Natural killer cell (primary cell): ENCODE measurements around the gene MACF1. TPM values are rescaled to one million over a fixed set of nuclear protein-coding genes. Genes with fewer than 3 reads are reported as not detected.
A peak's percentile ranks its signal among the peaks of the same experiment; 100 is the strongest.

Source experiments
- ATAC-seq, 3 donors: fragments of 150-1000 bp in 2 of 3; fragments of 200-7000 bp in 1 of 3; cut with Tn5 transposase; 1 replicate in 1 of 3; 2 replicates in 2 of 3; pipeline ENCODE4 v1.10.0; 2021; ENCODE audit warnings: mild to moderate bottlenecking in 2 of 3, moderate library complexity in 2 of 3
- DNase-seq, 2 donors: peaks; one replicate each; pipeline versions ENCODE4 v3.0.0 to v3.0.0-alpha.2; 2013 to 2021; ENCODE audit warnings: mixed read lengths in 1 of 2
- H3K27ac ChIP-seq: one replicate; pipeline ENCODE4 v1.5.1; 2013; ENCODE audit warnings: mild to moderate bottlenecking, low read length
- H3K27me3 ChIP-seq: one replicate; pipeline ENCODE4 v1.6.1; 2013; ENCODE audit warnings: low read length; ENCODE audit not compliant: control insufficient read depth, insufficient read depth
- H3K36me3 ChIP-seq: one replicate; pipeline ENCODE4 v1.6.1; 2013; ENCODE audit warnings: low read length; ENCODE audit not compliant: control insufficient read depth, insufficient read depth
- H3K4me1 ChIP-seq: one replicate; pipeline ENCODE4 v1.6.1; 2013; ENCODE audit warnings: low read length; ENCODE audit not compliant: control insufficient read depth, insufficient read depth
- H3K4me3 ChIP-seq: one replicate; pipeline ENCODE4 v1.5.1; 2013; ENCODE audit warnings: low read length
- H3K9me3 ChIP-seq: one replicate; pipeline ENCODE4 v1.6.1; 2013; ENCODE audit warnings: low read length; ENCODE audit not compliant: control insufficient read depth, insufficient read depth
- H3K27ac Mint-ChIP-seq, 2 donors: one replicate each; pipeline ENCODE4 v1.8.0; 2022; ENCODE audit warnings: mild to moderate bottlenecking in 2 of 2, mixed read lengths in 2 of 2, moderate library complexity in 1 of 2
- H3K27me3 Mint-ChIP-seq, 2 donors: one replicate each; pipeline ENCODE4 v1.8.0; 2022; ENCODE audit warnings: low read depth in 2 of 2, mixed read lengths in 2 of 2
- H3K36me3 Mint-ChIP-seq: one replicate; pipeline ENCODE4 v1.8.0; 2022; ENCODE audit warnings: mixed read lengths
- H3K4me1 Mint-ChIP-seq, 2 donors: one replicate each; pipeline ENCODE4 v1.8.0; 2022; ENCODE audit warnings: mixed read lengths in 2 of 2
- H3K4me3 Mint-ChIP-seq: one replicate; pipeline ENCODE4 v1.8.0; 2022; ENCODE audit warnings: mild to moderate bottlenecking, moderate library complexity, mixed read lengths
- H3K9me3 Mint-ChIP-seq, 2 donors: one replicate each; pipeline ENCODE4 v1.8.0; 2022; ENCODE audit warnings: mixed read lengths in 2 of 2
- CTCF ChIP-seq: fragments of 200-600 bp; IDR thresholded peaks from one replicate; pipeline ENCODE4 v1.8.0; 2022; ENCODE audit warnings: antibody characterized with exemption
- WGBS: methylation state at CpG from one replicate; pipeline ENCODE4 v1.1.7; 2013; ENCODE audit warnings: missing lambda C conversion rate; ENCODE audit not compliant: insufficient coverage; 5-methylcytosine and 5-hydroxymethylcytosine counted together
- intact Hi-C: fragments of 100-400 bp; cut with micrococcal nuclease; formaldehyde crosslinking; loops from one replicate; pipeline ENCODE4 v1.14.2; 2022
- total RNA-seq, 4 donors: library from RNA; stranded (reverse); fragments of 120-200 nt in 1 of 4; gene quantifications; one replicate each; pipeline versions ENCODE4 v1.2.3 to v1.2.4, GENCODE V29; 2013 to 2022

Gene MACF1
- total RNA-seq, 3 donors from 2014 or later (not counting 1 experiment from before 2014, with no cell fraction given): 752 to 811 (median 752) TPM

DNA sequence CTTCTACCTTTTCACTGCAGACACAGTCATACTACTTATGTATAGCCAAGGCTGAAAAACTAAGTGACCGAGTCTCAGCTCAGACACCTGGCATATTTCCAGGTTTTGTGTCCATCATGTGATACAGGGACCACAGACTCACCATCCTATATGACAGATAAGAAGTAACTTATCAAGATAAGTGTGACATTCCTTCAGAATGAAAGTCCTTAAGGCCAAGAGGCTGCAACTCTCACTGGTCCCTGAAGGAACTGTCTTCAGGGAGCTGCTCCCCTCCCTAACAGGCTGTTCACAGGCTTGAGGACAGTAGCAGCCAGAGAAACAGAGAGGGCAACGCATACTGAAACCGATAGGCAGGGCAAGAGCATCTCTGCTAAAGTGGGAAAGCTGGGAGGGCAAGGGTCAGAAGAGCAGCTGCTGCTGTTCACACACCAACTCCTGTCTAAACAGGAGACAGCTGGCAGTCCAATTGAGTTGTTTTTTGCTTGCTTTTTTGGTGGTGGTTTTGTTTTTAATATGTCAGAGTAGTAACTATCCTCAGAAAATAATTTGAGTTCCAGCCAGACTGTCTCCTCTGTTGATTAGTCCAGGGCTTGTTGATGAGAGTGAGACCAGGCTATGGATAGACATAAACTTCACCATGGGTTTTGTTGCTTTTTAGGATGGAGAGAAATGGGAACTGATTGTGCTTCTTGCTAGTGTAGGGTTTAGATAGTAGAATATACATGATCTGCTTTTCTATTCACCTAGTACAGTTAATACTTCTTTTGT is 67.7 kb downstream of the MACF1 start:
- H3K36me3 ChIP-seq: peaks cover 15% of the 10 kb centered on the region
- H3K27me3 ChIP-seq: no peaks in the 10 kb centered on the region
- ATAC-seq (peak; percentile 41 to 58 (median 51)), DNase-seq (no peak)
- peaks cover 65 to 81% of the 10 kb centered on the region in 2 donors for H3K4me1 Mint-ChIP-seq
- H3K27ac ChIP-seq: no peak overlapping the region
- H3K4me3 Mint-ChIP-seq: peak overlapping the region; percentile 21
- peaks cover 31% of the 10 kb centered on the region for H3K4me1 ChIP-seq
- no peaks in the 10 kb centered on the region for H3K9me3 Mint-ChIP-seq
- H3K36me3 Mint-ChIP-seq: no peaks in the 10 kb centered on the region
- H3K9me3 ChIP-seq: no peaks in the 10 kb centered on the region
- no peaks in the 10 kb centered on the region for H3K27me3 Mint-ChIP-seq
- intact Hi-C loops: no loop called here
- no peak for TF ChIP-seq CTCF
- H3K27ac Mint-ChIP-seq: peak overlapping the region; percentile 87 to 90
- no peak overlapping the region for H3K4me3 ChIP-seq
- 52% methylated on average over 3 of the region's 3 CpGs for WGBS

- H3K4me3 Mint-ChIP-seq: no peak overlapping the region
- H3K4me1 ChIP-seq: peaks cover 27% of the 10 kb centered on the region
- H3K27ac ChIP-seq: no peak overlapping the region
- no peak overlapping the region for H3K4me3 ChIP-seq
- no peaks in the 10 kb centered on the region for H3K27me3 ChIP-seq
- 96% methylated on average over 13 of the region's 13 CpGs for WGBS
- DNase-seq (no peak), ATAC-seq (no peak)
- no peaks in the 10 kb centered on the region for H3K27me3 Mint-ChIP-seq
- no peak for TF ChIP-seq CTCF
- H3K27ac Mint-ChIP-seq: peak overlapping the region; percentile 87 to 90
- peaks cover 15% of the 10 kb centered on the region for H3K36me3 ChIP-seq
- peaks cover 64 to 84% of the 10 kb centered on the region in 2 donors for H3K4me1 Mint-ChIP-seq
- no peaks in the 10 kb centered on the region for H3K9me3 ChIP-seq
- H3K9me3 Mint-ChIP-seq: no peaks in the 10 kb centered on the region
- intact Hi-C loops: no loop called here
- H3K36me3 Mint-ChIP-seq: no peaks in the 10 kb centered on the region
These were observed 68.4 kb downstream of the MACF1 start for GRCh38 chr1:39272798-39273469.

DNA sequence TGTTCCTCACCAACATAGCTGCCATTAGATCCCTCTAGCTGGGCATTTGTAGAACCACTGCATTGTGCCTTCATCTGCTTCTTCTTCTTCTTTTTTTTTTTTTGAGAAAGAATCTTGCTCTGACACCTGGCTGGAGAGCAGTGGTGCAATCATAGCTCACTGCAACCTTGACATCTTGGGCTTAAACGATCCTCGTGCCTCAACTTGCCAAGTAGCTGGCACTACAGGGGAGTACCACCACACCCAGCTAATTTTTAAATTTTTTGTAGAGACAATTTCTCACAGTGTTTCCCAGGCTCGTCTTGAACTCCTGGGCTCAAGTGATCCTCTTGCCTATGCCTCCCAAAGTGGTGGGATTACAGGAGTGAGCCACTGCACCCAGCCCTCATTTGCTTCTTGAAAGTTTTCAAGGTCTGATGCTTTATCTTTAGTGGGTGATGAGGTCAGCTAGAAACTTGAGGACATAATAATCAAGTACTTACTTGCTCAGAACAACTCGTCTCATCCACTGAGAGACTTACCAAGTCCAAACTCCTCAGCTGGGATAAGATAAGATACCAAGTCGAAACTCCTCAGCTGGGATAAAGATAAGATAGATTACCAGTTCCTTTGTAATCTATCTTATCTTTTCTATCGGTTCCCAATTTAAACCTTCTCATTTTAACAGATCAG is 71.5 kb downstream of the MACF1 start:
- Histone ChIP-seq H3K4me3 (no peak overlapping the region), H3K4me1 (peaks cover 4% of the 10 kb centered on the region), H3K9me3 (no peaks in the 10 kb centered on the region), H3K27me3 (no peaks in the 10 kb centered on the region), H3K36me3 (peaks cover 2% of the 10 kb centered on the region), H3K27ac (no peak overlapping the region)
- ATAC-seq: no peak
- intact Hi-C loops: no loop called here
- Mint-ChIP-seq H3K36me3 (no peaks in the 10 kb centered on the region), H3K4me3 (no peak overlapping the region), H3K27me3 (no peaks in the 10 kb centered on the region), H3K4me1 (peaks cover 49 to 69% of the 10 kb centered on the region in 2 donors), H3K27ac (peak overlapping the region; percentile 69 to 72), H3K9me3 (no peaks in the 10 kb centered on the region)
- no peak for DNase-seq
- WGBS: 88% methylated on average over 6 of the region's 6 CpGs
- no peak for TF ChIP-seq CTCF
